ENCODE measurements around the gene FLAD1. TPM values are rescaled to one million over a fixed set of nuclear protein-coding genes. Genes with fewer than 3 reads are reported as not detected.

Gene FLAD1
- total RNA-seq, 1 experiment from 2014 or later, result 82.4 TPM

DNA sequence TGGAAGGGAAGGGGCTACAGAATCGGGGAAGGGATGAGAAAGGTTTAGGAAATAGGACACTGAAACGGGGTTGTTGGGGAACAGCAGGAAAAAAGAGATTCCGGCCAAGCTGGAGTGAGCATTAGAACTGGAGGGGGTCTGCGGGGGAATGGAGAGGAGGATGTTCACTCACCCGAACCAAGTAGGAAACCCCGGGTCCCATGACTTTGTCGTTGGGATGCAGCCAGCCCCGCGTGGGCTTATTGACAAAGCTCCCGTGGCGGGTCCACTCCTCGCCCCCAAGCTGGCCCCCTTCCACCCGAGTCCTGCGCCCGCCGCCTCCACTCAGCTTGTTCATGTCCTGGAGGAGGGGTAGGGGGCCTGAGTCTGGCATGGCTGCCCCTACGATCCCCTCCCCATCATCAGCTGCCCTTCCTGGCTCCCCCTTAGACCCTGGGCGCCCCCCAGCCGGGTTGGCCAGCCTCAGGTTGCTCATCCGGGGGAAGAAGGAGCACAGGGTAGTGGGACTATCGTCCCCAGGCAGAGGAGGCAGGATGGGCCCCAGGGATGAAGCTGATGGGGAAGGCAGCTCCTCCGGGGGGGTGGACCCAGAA lies 13.2 kb upstream of the FLAD1 start:
- H3K27me3 ChIP-seq (replicated peaks; ENCODE audit: insufficient read depth, low read depth, low read length, poor library complexity), result no peaks in the 10 kb centered on the region
- no TSS peak for BruUV-seq (replicated peaks)
- peaks cover 50% of the 10 kb centered on the region for H3K4me1 ChIP-seq (ENCODE audit: insufficient read depth, low read length, poor library complexity, severe bottlenecking)
- intact Hi-C loops (cut with micrococcal nuclease; ENCODE audit: unreplicated experiment), result no loop called here
- H3K4me3 ChIP-seq (ENCODE audit: low read depth, low read length, poor library complexity, severe bottlenecking), result peak overlapping the region; percentile 70
- ChIA-PET POLR2A (ENCODE audit: low non-redundant PET) (interaction anchor here (0.5 to 0.7 kb wide), 2 partner anchors 39 to 268 kb away, joined by 3 to 22 read pairs; no protein-coding TSS in a partner anchor), CTCF (interaction anchor here (0.5 to 2.2 kb wide), 7 partner anchors 14 to 81 kb away, joined by 3 to 9 read pairs (median 5); partner anchors contain the start of genes ADAM15 and PBXIP1)
- H3K9me3 ChIP-seq (ENCODE audit: low read depth, low read length, poor library complexity, severe bottlenecking), result no peaks in the 10 kb centered on the region
- TF ChIP-seq, protein P1, sequence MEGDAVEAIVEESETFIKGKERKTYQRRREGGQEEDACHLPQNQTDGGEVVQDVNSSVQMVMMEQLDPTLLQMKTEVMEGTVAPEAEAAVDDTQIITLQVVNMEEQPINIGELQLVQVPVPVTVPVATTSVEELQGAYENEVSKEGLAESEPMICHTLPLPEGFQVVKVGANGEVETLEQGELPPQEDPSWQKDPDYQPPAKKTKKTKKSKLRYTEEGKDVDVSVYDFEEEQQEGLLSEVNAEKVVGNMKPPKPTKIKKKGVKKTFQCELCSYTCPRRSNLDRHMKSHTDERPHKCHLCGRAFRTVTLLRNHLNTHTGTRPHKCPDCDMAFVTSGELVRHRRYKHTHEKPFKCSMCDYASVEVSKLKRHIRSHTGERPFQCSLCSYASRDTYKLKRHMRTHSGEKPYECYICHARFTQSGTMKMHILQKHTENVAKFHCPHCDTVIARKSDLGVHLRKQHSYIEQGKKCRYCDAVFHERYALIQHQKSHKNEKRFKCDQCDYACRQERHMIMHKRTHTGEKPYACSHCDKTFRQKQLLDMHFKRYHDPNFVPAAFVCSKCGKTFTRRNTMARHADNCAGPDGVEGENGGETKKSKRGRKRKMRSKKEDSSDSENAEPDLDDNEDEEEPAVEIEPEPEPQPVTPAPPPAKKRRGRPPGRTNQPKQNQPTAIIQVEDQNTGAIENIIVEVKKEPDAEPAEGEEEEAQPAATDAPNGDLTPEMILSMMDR (conservative IDR thresholded peaks at IDR 0.05; ENCODE audit: low read depth, low read length), result no peak
- no peak for TF ChIP-seq EZH2 (IDR thresholded peaks at IDR 0.05; ENCODE audit: borderline replicate concordance, low read depth, low read length, poor library complexity, severe bottlenecking)
- H3K27ac ChIP-seq (ENCODE audit: low read depth, low read length, poor library complexity, severe bottlenecking), result peak overlapping the region; percentile 96
- peaks cover 36% of the 10 kb centered on the region for H3K36me3 ChIP-seq (ENCODE audit: insufficient read depth, low read length, poor library complexity, severe bottlenecking)
- DNase-seq (ENCODE audit: low spot score), result no peak

DNA sequence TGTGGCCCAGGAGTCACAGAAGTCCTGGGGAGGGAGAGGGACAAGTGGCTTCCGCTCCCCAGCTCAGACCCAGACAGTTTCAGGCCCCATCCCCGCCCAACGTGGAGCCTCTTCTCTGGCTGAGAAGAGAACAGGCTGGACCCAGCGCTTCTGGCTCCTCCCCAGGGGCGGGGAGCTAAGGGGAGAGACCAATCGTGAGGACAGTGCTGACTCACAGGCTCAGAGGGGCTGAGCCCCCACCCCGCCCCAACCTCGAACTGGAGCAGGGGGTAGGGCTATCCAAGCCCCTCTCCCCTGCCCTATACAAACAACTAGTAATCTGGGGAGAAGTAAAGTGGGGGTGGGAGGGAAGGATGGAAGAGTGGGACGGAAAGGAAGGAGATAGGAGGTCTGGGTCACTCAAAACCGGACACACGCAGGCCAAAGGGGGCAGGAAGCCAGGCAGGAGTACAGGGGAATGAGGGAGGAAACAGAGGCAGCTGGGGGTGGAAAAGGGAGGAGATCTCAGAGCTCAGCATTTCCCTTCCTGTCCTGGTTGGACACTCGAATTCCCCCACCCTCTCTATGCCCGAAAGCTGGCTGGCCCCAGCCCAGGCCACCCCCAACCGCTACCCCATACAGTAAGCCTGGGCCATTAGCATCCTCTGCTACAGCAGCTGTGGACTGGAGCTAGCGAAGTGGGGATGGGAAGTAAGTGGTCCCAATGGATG lies 12.4 kb upstream of the FLAD1 start, which contains the start of gene SHC1:
Gene SHC1 (minus strand): TSS at position 117 of the 710 bp plus-strand sequence. CDS start 221 bp downstream, outside the sequence.
- no TSS peak for BruUV-seq (replicated peaks)
- peaks cover 50% of the 10 kb centered on the region for H3K4me1 ChIP-seq (ENCODE audit: insufficient read depth, low read length, poor library complexity, severe bottlenecking)
- peak; percentile 97 for DNase-seq (ENCODE audit: low spot score)
- H3K9me3 ChIP-seq (ENCODE audit: low read depth, low read length, poor library complexity, severe bottlenecking), result no peaks in the 10 kb centered on the region
- intact Hi-C loops (cut with micrococcal nuclease; ENCODE audit: unreplicated experiment), result no loop called here
- ChIA-PET POLR2A (ENCODE audit: low non-redundant PET) (interaction anchor here (0.5 kb wide), 1 partner anchor 269 kb away, joined by 3 read pairs; no protein-coding TSS in a partner anchor), CTCF (interaction anchor here (0.6 to 2.2 kb wide), 5 partner anchors 15 to 80 kb away, joined by 3 to 6 read pairs (median 5); partner anchors contain the start of genes ADAM15 and PBXIP1)
- TF ChIP-seq, protein P1 (conservative IDR thresholded peaks at IDR 0.05; ENCODE audit: low read depth, low read length), result no peak
- no peak for TF ChIP-seq EZH2 (IDR thresholded peaks at IDR 0.05; ENCODE audit: borderline replicate concordance, low read depth, low read length, poor library complexity, severe bottlenecking)
- H3K27me3 ChIP-seq (replicated peaks; ENCODE audit: insufficient read depth, low read depth, low read length, poor library complexity), result no peaks in the 10 kb centered on the region
- H3K4me3 ChIP-seq (ENCODE audit: low read depth, low read length, poor library complexity, severe bottlenecking), result peak within 1 kb of the TSS; percentile 70
- H3K36me3 ChIP-seq (ENCODE audit: insufficient read depth, low read length, poor library complexity, severe bottlenecking), result peaks cover 28% of the 10 kb centered on the region
- peak within 1 kb of the TSS; percentile 96 for H3K27ac ChIP-seq (ENCODE audit: low read depth, low read length, poor library complexity, severe bottlenecking)

DNA sequence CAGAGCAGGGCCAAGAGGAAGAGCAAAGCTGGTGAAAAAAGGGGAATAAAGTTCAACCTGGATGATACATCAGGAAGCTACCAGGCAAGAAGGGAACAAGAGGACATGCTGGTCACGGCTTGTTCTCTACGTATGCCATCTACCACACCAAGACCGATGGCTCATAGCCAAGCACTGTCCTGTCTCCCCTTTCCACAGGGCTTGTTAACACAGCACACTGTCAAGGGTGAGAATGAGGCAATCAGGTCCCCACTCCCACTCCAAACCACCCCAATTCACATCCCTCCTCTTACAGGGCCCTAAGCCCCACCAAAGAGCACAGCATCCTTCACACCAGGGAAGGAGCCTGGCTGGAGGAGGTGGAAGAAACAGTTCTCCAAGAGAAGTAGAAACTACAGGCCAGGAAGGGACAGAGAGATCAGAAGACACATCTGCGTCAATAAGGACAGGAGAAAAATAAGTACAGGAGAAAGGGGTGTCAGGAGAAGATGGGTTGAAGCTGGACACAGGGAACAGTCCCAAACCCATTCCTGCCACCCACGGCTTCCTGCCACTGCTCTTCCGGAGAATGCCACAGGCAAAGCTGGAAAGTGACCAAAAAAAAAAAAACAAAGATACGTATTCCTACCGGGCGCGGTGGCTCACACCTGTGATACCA lies 11.7 kb upstream of the FLAD1 start:
- no peak for DNase-seq (ENCODE audit: low spot score)
- no TSS peak for BruUV-seq (replicated peaks)
- no peak for TF ChIP-seq EZH2 (IDR thresholded peaks at IDR 0.05; ENCODE audit: borderline replicate concordance, low read depth, low read length, poor library complexity, severe bottlenecking)
- TF ChIP-seq, protein P1 (conservative IDR thresholded peaks at IDR 0.05; ENCODE audit: low read depth, low read length), result no peak
- intact Hi-C loops (cut with micrococcal nuclease; ENCODE audit: unreplicated experiment), result no loop called here
- H3K27me3 ChIP-seq (replicated peaks; ENCODE audit: insufficient read depth, low read depth, low read length, poor library complexity), result no peaks in the 10 kb centered on the region
- H3K27ac ChIP-seq (ENCODE audit: low read depth, low read length, poor library complexity, severe bottlenecking), result peak overlapping the region; percentile 96
- H3K4me3 ChIP-seq (ENCODE audit: low read depth, low read length, poor library complexity, severe bottlenecking), result peak overlapping the region; percentile 70
- H3K4me1 ChIP-seq (ENCODE audit: insufficient read depth, low read length, poor library complexity, severe bottlenecking), result peaks cover 55% of the 10 kb centered on the region
- CTCF ChIA-PET, result interaction anchor here (0.6 to 2.2 kb wide), 5 partner anchors 16 to 302 kb away, joined by 3 to 6 read pairs (median 5); partner anchors contain the start of genes ADAM15 and PBXIP1
- POLR2A ChIA-PET (ENCODE audit: low non-redundant PET), result interaction anchor here (0.7 kb wide), 1 partner anchor 490 kb away, joined by 3 read pairs; no protein-coding TSS in a partner anchor
- H3K9me3 ChIP-seq (ENCODE audit: low read depth, low read length, poor library complexity, severe bottlenecking), result no peaks in the 10 kb centered on the region
- peaks cover 22% of the 10 kb centered on the region for H3K36me3 ChIP-seq (ENCODE audit: insufficient read depth, low read length, poor library complexity, severe bottlenecking)
